ENCODE data around the gene VWA1. TPM values are rescaled to one million over a fixed set of nuclear protein-coding genes. Genes with fewer than 3 reads are reported as not detected.

VWA1 gene
- total RNA-seq, 1 experiment from 2014 or later, result 858 TPM

- ATAC-seq (no peak), DNase-seq (ENCODE audit: low read depth, low spot score) (no peak)
- intact Hi-C loops (cut with micrococcal nuclease; ENCODE audit: unreplicated experiment) (no loop called here), in situ Hi-C loops (cut with HindIII; ENCODE audit: low pct_unique_long_range_greater_than_20kb, low sequenced_read_pairs) (no loop called here)
- peaks cover 33% of the 10 kb centered on the region for H3K36me3 ChIP-seq (ENCODE audit: control insufficient read depth, insufficient read depth, low read length)
- no peaks in the 10 kb centered on the region for H3K9me3 ChIP-seq (ENCODE audit: control insufficient read depth, insufficient read depth, low read depth, low read length)
- BruUV-seq (replicated peaks), result no TSS peak
- TF ChIP-seq TCF7L2 (IDR thresholded peaks at IDR 0.05; ENCODE audit: low read depth, low read length), result no peak
- TF ChIP-seq REST (IDR thresholded peaks at IDR 0.05; ENCODE audit: insufficient read depth in 1 of 2, low read depth in 2 of 2, low read length in 1 of 2), result no peak
- TF ChIP-seq CTCF (IDR thresholded peaks at IDR 0.05), result no peak
- no peak for TF ChIP-seq SIN3A (IDR thresholded peaks at IDR 0.05; ENCODE audit: borderline replicate concordance, insufficient read depth, low read depth, low read length)
- no peak for TF ChIP-seq POLR2AphosphoS5 (IDR thresholded peaks at IDR 0.05; ENCODE audit: low read depth, low read length)
- H3K27ac ChIP-seq (ENCODE audit: low read length), result no peak overlapping the region
- ChIA-PET CTCF (no interaction called here), POLR2A (no interaction called here)
- H3K27me3 ChIP-seq (ENCODE audit: control insufficient read depth, insufficient read depth, low read length), result no peaks in the 10 kb centered on the region
- H3K4me1 ChIP-seq (ENCODE audit: control insufficient read depth, insufficient read depth, low read length), result no peaks in the 10 kb centered on the region
- H3K4me3 ChIP-seq (ENCODE audit: low read depth in 2 of 2, low read length in 2 of 2), result no peak overlapping the region
Measured at GRCh38 chr1:1387098-1388077, 48.1 kb upstream of the VWA1 start.

GRCh38 chr1:1388078-1388472 is 47.4 kb upstream of the VWA1 start:
- Histone ChIP-seq H3K4me3 (ENCODE audit: low read depth in 2 of 2, low read length in 2 of 2) (no peak overlapping the region), H3K27me3 (ENCODE audit: control insufficient read depth, insufficient read depth, low read length) (no peaks in the 10 kb centered on the region), H3K4me1 (ENCODE audit: control insufficient read depth, insufficient read depth, low read length) (no peaks in the 10 kb centered on the region), H3K27ac (ENCODE audit: low read length) (no peak overlapping the region), H3K9me3 (ENCODE audit: control insufficient read depth, insufficient read depth, low read depth, low read length) (no peaks in the 10 kb centered on the region), H3K36me3 (ENCODE audit: control insufficient read depth, insufficient read depth, low read length) (peaks cover 38% of the 10 kb centered on the region)
- no peak for TF ChIP-seq SIN3A (IDR thresholded peaks at IDR 0.05; ENCODE audit: borderline replicate concordance, insufficient read depth, low read depth, low read length)
- no peak for TF ChIP-seq POLR2AphosphoS5 (IDR thresholded peaks at IDR 0.05; ENCODE audit: low read depth, low read length)
- TF ChIP-seq CTCF (IDR thresholded peaks at IDR 0.05), result no peak
- no peak for TF ChIP-seq REST (IDR thresholded peaks at IDR 0.05; ENCODE audit: insufficient read depth in 1 of 2, low read depth in 2 of 2, low read length in 1 of 2)
- TF ChIP-seq TCF7L2 (IDR thresholded peaks at IDR 0.05; ENCODE audit: low read depth, low read length), result no peak
- no TSS peak for BruUV-seq (replicated peaks)
- DNase-seq (ENCODE audit: low read depth, low spot score), result no peak
- POLR2A ChIA-PET, result interaction anchor here (0.7 kb wide), 1 partner anchor 14 kb away, joined by 8 read pairs; no protein-coding TSS in a partner anchor
- ATAC-seq, result no peak
- CTCF ChIA-PET, result no interaction called here
- in situ Hi-C loops (cut with HindIII; ENCODE audit: low pct_unique_long_range_greater_than_20kb, low sequenced_read_pairs) (no loop called here), intact Hi-C loops (cut with micrococcal nuclease; ENCODE audit: unreplicated experiment) (no loop called here)
